GM19035 (cell line): ENCODE results near the gene CMTR2.

ENCODE experiments used
- ATAC-seq: cut with Tn5 transposase; IDR thresholded peaks from one replicate; pipeline ENCODE4 v1.9.1; 2021; ENCODE audit not compliant: unreplicated experiment

CMTR2 gene

DNA sequence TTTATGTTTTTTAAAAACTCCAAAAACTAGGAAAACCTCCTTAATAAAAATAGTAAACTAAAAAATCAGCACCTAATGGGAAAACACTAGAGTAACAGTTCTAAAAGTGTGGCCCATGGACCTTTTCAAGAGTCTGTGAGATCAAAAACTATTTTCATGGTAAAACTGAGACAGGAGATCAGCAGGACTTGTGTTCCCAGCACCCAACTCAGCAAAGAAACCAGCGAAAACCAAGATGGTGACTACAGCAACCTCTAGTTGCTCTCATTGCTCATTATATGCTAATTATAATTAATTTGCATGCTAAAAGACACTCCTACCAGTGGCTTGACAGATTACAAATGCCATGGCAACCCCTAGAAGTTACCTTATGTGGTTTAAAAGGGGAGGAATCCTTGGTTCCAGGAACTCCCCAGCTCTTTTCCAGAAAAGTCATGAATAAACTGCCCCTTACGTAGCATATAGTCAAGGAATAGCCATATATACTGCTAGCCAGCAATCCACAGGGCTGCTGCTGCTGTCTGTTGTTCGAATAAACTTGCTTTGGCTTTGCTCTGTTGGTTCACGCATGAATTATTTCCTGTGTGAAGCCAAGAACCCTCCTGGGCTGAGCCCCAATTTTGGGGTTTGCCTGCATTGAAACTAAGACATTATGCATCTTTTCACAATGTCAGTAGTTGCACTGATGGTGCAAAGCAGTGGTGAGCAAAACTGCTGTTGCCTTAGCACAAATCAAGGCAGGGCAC lies 12.4 kb downstream of the CMTR2 start:
- no peak for ATAC-seq

DNA sequence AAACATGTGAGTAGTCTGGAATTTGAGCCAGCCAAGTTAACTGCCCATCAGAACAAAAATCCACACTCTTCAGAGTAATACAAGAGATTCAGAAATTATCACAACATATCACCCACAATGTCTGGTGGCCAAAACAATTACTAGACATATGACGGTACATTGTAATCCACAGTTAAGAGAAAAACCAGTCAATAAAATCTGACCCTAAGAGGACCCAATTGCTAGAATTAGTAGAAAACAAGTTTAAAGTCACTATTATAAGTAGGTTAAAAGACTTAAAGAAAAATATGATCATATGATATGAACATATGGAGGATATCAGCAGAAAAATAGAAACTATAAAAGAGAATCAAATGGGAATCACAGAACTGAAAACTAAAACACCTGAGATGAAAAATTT lies 15.8 kb downstream of the CMTR2 start:
- no peak for ATAC-seq

DNA sequence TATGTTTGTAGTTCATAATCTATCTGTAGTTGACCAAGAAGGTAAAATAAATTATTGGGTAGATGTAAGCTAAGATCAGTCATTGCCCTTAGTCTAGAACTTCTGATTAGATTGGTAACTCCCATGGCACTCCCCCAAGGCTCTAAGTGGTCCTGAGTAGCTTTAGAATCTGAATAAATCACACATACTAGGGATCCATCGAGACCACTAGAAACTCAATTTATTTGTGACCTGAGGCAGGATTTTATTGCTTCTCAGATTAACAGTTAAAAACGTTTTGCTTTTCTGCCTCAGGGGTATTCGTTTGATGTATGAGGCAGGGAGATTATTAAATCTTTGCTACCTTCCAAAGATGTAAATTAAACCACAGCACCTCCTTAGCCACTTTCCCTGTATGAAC lies 24.9 kb downstream of the CMTR2 start:
- ATAC-seq, result no peak

DNA sequence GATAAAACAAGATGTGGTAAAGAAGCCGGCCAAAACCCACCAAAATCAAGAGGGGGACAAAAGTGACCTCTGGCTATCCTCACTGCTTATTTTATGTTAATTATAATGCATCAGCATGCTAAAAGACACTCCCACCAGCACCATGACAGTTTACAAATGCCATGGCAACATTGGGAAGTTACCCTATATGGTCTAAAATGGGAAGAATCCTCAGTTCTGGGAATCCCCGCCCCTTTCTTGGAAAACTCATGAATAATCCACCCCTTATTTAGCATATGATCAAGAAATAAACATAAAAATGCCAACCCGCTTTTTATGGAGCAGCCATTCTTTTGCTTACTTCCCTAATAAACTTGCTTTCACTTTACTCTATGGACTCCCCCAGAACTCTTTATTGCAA lies 25.6 kb downstream of the CMTR2 start:
- no peak for ATAC-seq

DNA sequence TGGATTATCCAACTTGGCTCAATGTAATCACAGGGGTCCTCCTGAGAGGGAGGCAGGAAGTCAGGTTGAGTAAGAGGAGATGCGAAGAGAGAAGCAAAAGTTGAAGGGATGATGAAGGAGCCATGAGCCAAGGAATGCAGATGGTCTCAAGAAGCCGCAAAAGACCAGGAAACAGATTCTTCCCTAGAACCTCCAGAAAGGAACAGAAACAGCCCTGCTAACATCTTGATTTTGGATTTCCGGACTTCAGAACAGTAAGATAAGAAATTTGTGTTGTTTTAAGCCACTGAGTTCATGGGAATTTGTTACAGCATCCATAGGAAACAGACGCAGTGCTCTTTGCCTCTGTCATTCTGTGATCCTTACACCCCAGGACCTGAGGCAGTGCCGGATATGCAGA lies 26.8 kb downstream of the CMTR2 start:
- ATAC-seq, result no peak

DNA sequence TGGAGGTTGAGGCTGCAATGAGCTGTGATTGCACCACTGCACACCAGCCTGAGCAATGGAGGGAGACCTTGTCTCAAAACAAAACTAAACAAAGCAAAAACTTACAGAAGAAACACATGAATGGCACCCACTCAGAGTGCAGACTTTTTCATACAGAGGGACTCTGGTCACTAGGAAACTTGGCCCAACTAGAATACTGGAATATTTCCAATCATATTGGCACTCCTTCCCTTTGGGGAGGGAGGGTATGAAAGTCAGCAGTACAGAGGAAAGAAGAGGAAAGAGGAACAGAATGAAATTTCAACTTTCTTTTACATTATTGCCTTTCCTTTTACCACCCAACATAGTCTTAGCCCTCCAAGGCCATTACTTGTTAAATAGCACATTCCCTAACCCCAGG lies 28.2 kb downstream of the CMTR2 start:
- no peak for ATAC-seq

DNA sequence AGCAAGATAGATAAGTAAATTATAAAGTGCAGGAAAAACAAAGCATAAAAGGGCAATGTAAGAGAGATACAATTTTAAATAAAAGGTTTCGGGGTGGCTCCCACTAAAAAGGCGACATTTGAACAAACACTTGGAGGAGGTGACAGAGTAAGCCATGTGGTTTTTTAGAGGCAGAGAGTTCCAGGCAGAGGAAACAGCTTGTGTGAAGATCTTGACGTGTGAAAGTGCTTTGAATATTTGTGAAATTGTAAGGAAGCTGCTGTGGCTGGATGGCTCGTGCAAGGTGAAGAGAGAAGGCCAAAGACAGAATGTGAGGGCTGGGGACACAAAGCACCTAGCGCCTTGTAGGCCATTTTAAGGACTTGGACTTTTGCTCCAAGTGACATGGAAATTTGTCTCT lies 30.1 kb downstream of the CMTR2 start:
- ATAC-seq, result no peak

DNA sequence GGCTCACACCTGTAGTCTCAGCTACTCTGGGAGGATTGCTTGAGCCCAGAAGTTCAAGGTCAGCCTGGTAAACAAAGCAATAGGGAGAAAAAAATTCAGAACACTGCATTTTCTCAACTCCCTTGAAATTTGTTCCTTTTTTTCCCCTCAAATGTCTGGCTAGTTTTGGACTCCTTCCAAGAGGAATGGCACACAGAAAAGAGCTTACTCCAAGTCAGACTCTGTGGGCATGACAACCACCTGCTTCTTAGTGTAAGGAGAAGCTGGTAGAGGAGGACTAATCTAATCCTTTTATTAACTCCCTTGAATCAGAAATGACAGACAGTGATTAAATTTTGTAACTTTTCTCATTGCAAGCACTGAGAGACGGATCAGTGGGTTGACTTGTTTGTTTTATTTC lies 30.8 kb downstream of the CMTR2 start:
- no peak for ATAC-seq

DNA sequence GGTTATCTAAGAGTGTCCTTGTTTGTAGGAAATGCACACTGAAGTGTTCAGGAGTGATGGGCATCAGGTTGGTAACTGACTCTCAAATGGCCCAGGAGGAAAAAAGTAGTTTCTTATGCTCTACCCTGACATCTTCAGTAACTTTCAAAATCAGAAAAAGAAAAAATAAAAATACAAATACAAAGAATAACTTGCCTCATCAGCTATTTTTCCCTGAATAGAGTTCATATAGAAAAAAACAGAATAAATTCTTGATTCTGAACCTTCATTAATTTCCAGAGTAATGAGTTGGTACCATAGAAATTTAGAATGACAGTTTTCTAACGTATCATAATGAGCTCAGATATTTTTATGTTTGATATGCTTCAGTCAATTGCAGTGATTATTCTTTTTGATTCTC lies 31.4 kb downstream of the CMTR2 start:
- ATAC-seq, result no peak

DNA sequence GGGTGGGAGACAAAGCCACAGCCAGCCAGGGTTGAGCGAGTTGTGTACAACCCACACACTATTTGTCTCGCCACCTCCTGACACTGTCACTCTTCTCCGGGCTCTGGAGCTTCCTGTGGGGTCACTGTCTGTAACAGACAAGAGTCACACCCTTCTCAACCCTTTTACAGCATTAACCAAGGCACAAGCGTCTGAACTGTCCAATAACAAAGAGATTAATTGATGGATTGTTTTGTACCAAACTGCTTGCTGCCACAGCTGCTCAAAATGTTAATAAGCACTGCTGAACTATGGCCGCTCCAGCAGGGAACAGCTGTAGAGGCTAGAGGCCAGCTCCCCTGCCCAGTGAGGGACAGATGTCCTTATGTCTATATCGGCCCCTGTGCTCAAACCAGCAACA lies 33.5 kb downstream of the CMTR2 start:
- ATAC-seq, result no peak

DNA sequence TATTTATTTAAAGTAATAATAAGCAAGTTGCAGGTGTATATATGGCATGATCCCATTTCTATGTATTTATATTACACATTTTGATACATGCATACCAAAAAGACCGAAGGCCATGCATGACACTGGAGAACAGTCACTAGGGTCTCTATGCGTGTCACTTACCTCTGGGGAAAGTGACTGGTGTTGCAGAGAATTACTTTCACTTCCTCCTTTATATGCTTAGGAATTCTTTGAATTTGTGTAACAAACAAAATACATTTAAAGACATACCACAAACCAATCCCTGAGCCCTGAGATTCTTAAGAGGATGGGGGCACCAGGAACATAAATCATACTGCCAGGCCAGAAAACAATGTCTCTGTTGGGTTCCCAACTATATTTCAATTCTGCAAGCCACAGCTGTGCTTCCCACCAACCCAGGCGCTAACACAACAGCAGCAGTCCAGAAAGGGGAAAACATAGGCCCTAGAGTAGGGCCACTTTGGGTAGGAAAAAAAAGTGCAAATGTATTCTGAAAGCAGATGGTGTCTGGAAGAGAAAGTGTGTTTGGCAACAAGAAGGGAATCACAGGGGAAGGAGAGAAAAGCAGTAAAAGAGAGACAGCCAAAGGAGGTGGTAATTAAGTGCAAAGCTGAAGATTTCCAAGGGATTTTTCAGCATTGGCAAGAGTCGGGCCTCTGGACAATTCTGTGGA lies 34.2 kb downstream of the CMTR2 start:
- ATAC-seq, result no peak

DNA sequence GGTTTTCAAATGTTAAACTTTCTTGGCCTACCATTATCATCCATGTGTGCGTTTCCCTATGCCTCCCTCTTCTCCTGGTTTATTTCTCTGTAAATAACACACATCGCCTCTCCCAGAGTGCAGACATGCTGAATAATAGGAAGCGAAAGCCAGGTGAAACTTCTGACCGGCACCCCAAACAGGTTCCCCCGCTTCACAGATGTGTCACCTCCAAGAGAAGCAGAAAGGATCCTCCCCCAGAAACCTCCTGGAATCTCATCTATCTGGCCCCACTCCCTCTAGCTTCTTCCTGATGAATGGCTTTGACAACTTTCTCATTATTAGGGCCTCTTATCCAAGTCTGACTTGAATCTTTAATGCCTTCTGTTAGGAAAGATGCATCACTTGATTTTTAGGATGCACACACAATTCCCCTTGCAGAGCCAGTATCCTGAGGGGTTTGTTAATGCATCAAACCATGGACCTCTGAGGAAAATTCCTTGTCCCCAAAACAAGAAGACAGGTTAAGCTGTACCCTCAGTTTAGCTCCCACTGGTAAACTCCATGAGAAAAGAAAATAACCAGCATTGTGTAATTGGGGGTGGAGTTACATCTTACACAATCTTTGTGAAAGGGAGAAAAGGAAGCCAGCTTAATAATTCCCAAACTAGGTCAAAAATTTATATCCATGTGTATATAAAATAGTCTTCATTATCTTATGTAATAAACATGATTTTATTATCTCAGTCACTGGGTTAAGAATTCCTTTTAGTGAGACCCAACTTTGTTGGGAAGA lies 38.6 kb downstream of the CMTR2 start:
- ATAC-seq, result no peak

DNA sequence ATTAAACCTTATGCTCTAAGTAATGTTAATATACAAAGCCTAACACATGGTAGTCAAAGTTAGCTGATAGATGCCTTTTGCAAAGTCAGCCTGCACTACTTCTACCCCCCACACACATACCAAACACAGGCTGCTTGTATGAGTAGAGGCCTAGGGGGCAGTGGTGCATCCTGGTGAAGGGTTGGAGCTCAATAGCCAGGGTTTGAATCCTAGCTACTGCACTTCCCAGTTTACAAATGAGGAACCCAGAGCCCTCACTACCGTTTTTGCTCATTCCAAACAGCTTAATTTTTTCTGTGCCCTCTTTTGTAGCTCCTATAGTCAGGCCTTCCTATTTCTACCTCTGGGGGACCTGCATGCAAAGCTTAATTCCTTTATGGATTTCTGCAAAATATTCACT lies 39.8 kb downstream of the CMTR2 start:
- no peak for ATAC-seq

DNA sequence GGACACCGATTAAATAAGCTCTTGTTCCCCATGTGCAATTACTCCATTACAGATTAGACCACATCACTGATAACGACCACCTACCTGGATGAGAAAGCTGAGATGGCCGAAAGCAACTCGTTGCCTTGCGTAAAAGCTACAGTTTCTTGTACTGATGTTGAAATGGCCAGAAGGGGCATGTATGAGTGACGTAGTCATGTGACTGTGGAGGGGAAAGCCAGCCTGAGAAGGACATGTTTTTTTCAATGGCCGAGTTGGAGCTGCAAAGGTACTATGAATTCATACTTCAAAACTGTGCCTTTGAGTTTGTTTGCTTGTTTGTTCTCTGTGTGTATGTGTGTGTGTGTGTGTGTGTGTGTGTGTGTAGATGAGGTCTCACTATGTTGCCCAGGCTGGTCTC lies 41.7 kb downstream of the CMTR2 start:
- ATAC-seq, result no peak

DNA sequence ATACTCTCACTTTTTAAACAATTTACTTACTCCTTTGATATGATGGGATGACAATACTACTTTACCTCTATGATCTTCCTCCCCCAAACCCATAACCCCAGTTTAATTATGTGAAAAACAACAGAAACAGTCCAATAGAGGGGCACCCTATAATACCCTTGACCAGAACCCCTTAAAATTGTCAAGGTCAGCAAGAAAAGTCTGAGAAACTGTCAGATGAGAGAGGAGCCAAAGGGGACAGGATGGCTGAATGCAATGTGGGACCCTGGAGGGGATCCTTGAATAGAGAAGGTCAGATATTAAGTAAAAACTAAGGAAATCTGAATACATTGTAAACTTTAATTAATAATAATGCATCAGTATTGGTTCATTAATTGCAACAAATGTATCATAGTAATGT lies 42.9 kb downstream of the CMTR2 start:
- no peak for ATAC-seq

DNA sequence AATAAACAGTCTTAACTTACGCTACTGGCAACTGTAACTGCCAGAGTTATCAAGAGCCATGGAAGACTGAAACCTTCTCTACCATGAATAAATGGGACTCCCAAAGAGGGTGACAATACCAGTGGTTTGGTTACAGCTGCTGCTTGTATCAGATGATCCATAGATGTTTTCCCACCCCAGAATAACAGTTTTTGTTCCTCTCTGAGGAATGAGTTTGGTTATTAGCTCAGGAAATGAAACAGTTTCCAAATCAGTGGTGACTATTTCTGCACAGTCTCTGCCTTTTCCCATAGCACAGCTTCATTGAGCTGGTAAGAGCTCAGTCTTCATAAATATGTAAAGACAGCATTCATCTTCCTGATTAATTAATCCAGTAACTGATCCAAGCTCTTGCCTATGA lies 44.7 kb downstream of the CMTR2 start:
- no peak for ATAC-seq

DNA sequence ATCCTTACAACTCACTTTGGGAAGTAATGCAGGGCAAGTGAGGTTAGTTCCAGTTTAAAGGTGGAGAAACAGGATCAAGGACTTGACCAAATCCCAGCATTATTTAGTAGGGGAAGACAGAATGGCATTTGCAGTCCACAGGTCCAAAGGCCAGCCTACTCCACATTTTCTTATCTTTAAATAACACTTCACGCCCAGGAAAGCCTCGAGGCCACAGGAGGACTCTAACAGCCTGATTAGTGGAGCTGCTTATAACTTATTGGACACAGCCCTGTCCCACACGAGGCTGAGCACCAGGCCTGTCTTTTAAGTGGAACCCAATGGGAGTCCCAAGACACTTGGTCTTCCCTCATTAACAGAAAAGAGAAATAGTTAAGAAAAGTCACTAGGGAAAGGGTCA lies 46.6 kb downstream of the CMTR2 start:
- no peak for ATAC-seq

DNA sequence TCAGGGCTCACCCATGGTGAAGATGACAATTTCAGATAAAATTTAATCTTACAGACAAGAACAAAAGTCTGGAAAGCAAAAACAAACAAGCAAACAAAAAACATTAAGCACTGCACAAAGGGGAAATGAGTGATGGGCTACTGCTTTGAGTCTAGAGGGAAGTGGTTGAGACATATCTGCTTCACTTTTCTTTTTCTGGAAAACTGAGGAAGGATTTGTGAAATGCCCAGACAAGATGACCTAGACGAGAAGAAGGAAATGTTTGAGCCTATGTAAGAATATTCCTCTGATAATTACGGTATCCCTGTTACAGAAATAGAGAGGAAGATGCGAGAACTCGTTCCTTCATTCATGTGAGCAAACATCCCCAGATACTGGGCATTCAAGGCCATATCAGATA lies 47.2 kb downstream of the CMTR2 start:
- no peak for ATAC-seq
